GM12872 (cell line): Measurements from ENCODE around the gene TMEM255B.

Experiments
- TF ChIP-seq, protein P1 (sequence below): IDR thresholded peaks from 3 replicates; pipeline ENCODE4 v1.5.1; 2011; ENCODE audit warnings: low read depth, mild to moderate bottlenecking, low read length, moderate library complexity; ENCODE audit not compliant: insufficient read depth

The TMEM255B gene

GRCh38 chr13:113804703-113805430, 45.8 kb downstream of the TMEM255B start:
- TF ChIP-seq, protein P1, sequence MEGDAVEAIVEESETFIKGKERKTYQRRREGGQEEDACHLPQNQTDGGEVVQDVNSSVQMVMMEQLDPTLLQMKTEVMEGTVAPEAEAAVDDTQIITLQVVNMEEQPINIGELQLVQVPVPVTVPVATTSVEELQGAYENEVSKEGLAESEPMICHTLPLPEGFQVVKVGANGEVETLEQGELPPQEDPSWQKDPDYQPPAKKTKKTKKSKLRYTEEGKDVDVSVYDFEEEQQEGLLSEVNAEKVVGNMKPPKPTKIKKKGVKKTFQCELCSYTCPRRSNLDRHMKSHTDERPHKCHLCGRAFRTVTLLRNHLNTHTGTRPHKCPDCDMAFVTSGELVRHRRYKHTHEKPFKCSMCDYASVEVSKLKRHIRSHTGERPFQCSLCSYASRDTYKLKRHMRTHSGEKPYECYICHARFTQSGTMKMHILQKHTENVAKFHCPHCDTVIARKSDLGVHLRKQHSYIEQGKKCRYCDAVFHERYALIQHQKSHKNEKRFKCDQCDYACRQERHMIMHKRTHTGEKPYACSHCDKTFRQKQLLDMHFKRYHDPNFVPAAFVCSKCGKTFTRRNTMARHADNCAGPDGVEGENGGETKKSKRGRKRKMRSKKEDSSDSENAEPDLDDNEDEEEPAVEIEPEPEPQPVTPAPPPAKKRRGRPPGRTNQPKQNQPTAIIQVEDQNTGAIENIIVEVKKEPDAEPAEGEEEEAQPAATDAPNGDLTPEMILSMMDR, result no peak

DNA sequence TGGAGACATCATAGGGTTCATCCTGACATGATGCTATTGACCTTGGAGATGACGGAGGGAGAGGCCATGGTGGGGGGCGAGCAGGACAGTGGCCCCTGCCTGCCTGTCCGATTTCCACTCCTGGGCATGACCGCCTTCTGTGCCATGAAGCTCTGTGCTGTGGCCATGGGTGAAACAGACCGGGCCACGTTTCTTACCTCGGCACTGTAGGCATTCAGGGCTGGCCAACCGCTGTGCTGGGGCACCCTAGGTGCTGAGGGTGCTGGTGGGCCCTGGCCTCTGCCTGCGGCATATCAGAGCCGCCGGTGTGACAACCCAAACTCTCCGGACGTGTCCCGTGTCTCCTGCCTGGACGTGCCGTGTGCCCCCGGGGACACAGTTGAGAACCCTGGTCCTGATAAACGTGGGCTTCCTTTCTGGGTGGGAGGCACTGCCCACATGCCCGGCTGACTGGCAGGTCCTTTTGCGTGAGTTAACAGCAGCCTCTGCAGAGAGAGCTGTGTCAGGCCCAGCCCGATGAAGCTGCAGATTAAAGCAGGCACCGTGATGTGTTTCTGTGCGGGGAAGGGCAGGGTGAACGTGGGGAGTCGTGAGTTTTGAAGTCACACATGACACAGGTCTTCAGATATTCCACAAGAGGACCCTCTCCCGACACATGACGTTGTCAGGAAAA, 46.5 kb downstream of the TMEM255B start:
- TF ChIP-seq, protein P1, result no peak

GRCh38 chr13:113806104-113806471, 47.1 kb downstream of the TMEM255B start:
- TF ChIP-seq, protein P1, result no peak

- TF ChIP-seq, protein P1, result no peak
Observed at GRCh38 chr13:113806526-113806925, 47.5 kb downstream of the TMEM255B start.

- TF ChIP-seq, protein P1, result no peak
Observed at GRCh38 chr13:113808058-113808834, 49.2 kb downstream of the TMEM255B start.

DNA sequence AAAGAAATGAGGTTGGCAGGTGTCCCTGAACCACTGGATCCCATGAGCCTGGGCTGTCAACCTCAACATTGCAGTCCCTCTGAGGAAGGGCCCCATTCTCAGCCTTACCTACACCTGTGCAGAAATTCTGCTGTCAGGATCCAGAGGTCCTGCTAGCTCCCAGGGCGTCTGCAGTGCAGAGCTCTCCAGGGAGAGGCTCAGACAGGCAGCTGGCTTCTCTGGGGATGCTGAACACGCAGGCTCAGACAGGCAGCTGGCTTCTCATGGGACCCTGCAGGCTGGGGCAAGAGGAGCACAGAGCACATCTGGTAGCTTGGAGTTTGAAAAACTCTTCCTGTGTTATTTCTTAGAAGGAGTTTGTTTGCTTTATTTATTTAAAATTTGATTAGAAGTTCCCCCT, 50.9 kb downstream of the TMEM255B start:
- TF ChIP-seq, protein P1, result no peak

DNA sequence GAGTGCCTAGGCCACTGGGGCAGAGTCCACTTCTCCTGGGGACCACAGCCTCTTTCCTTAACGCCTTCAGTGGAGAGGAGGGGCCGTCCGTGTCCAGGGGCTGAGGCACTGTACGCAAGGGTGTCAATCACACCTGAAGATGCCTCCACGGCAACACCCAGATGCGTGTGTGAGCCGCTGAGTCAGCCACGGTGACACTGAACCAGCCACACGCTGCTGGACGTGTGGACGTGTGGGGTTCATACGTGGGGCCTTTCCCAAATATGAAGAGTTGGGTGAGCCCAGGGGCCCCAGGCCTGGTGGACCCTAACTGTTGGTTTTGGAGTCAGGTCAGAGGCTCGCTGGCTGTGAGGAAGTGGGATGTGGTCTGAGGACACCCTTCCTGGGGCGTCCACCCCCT, 51.6 kb downstream of the TMEM255B start:
- TF ChIP-seq, protein P1, result no peak
